Neural crest cell (in vitro differentiated cells): ENCODE results near the gene TRABD2B. TPM values are rescaled to one million over a fixed set of nuclear protein-coding genes. Genes with fewer than 3 reads are reported as not detected.

Experiments
- DNase-seq: peaks from one replicate; pipeline ENCODE4 v3.0.0; 2021; ENCODE audit warnings: low read depth, mixed read lengths, low spot score
- H3K27ac Mint-ChIP-seq: one replicate; pipeline ENCODE4 v1.8.0; 2021; ENCODE audit warnings: mild to moderate bottlenecking, mixed read lengths; ENCODE audit not compliant: unreplicated experiment
- H3K27me3 Mint-ChIP-seq: 2 replicates; pipeline ENCODE4 v1.8.0; 2021; ENCODE audit warnings: low read depth, mild to moderate bottlenecking, mixed read lengths
- H3K36me3 Mint-ChIP-seq: 2 replicates; pipeline ENCODE4 v1.8.0; 2021; ENCODE audit warnings: low read depth, mild to moderate bottlenecking, mixed read lengths
- H3K4me1 Mint-ChIP-seq: 2 replicates; pipeline ENCODE4 v1.8.0; 2021; ENCODE audit warnings: mixed read lengths
- H3K4me3 Mint-ChIP-seq: one replicate; pipeline ENCODE4 v1.8.0; 2021; ENCODE audit warnings: mild to moderate bottlenecking, mixed read lengths
- H3K9me3 Mint-ChIP-seq: 2 replicates; pipeline ENCODE4 v1.8.0; 2021; ENCODE audit warnings: mixed read lengths
- total RNA-seq: library from RNA; stranded (reverse); gene quantifications from 2 replicates; pipeline ENCODE4 v1.2.1, GENCODE V29; 2021
- TF ChIP-seq, protein P1 (sequence below): fragments of 200-600 bp; sonication (generic); conservative IDR thresholded peaks from 2 replicates; pipeline ENCODE4 v1.5.0; 2021; ENCODE audit warnings: antibody characterized with exemption, mild to moderate bottlenecking

The TRABD2B gene
- total RNA-seq, 1 donor from 2014 or later = 0.49 TPM

DNA sequence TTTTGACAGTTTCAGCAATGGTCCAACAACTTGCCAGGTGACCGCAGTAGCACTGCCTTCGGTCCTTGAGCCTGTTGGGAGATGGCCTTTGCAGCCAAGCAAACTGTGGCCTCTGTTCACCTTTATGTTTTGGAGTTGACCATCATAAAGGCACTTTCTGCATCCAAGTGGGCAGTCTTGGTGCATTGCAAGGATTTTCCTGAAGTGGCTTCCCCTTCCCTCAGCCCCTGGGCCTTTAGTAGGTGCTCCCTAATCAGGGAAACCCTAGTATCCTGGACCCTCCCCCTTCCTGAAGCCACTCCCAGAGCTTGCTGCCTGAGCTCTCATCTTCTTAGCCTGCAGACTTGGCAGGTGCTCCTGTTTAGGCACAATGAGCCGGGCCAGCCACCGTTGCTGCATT, 140.2 kb downstream of the TRABD2B start:
- H3K27ac Mint-ChIP-seq = no peak overlapping the region
- H3K9me3 Mint-ChIP-seq = no peaks in the 10 kb centered on the region
- TF ChIP-seq, protein P1, sequence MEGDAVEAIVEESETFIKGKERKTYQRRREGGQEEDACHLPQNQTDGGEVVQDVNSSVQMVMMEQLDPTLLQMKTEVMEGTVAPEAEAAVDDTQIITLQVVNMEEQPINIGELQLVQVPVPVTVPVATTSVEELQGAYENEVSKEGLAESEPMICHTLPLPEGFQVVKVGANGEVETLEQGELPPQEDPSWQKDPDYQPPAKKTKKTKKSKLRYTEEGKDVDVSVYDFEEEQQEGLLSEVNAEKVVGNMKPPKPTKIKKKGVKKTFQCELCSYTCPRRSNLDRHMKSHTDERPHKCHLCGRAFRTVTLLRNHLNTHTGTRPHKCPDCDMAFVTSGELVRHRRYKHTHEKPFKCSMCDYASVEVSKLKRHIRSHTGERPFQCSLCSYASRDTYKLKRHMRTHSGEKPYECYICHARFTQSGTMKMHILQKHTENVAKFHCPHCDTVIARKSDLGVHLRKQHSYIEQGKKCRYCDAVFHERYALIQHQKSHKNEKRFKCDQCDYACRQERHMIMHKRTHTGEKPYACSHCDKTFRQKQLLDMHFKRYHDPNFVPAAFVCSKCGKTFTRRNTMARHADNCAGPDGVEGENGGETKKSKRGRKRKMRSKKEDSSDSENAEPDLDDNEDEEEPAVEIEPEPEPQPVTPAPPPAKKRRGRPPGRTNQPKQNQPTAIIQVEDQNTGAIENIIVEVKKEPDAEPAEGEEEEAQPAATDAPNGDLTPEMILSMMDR = no peak
- H3K36me3 Mint-ChIP-seq = no peaks in the 10 kb centered on the region
- no peak for DNase-seq
- H3K4me1 Mint-ChIP-seq = no peaks in the 10 kb centered on the region
- H3K27me3 Mint-ChIP-seq = no peaks in the 10 kb centered on the region
- H3K4me3 Mint-ChIP-seq = no peak overlapping the region

- Mint-ChIP-seq H3K27me3 (no peaks in the 10 kb centered on the region), H3K27ac (no peak overlapping the region)
These were observed 142.0 kb downstream of the TRABD2B start for GRCh38 chr1:47855230-47855629.

GRCh38 chr1:47854552-47855144, 142.5 kb downstream of the TRABD2B start:
- no peaks in the 10 kb centered on the region for H3K4me1 Mint-ChIP-seq
- H3K4me3 Mint-ChIP-seq = no peak overlapping the region
- no peak for DNase-seq
- no peak overlapping the region for H3K27ac Mint-ChIP-seq
- no peaks in the 10 kb centered on the region for H3K9me3 Mint-ChIP-seq
- no peaks in the 10 kb centered on the region for H3K27me3 Mint-ChIP-seq
- no peaks in the 10 kb centered on the region for H3K36me3 Mint-ChIP-seq
- TF ChIP-seq, protein P1 = no peak

More at GRCh38 chr1:47855230-47855629, 142.0 kb downstream of the TRABD2B start:
- no peaks in the 10 kb centered on the region for H3K9me3 Mint-ChIP-seq
- TF ChIP-seq, protein P1 = no peak
- H3K4me3 Mint-ChIP-seq = no peak overlapping the region
- DNase-seq = no peak
- H3K4me1 Mint-ChIP-seq = no peaks in the 10 kb centered on the region
- no peaks in the 10 kb centered on the region for H3K36me3 Mint-ChIP-seq

- no peak for DNase-seq
- no peaks in the 10 kb centered on the region for H3K27me3 Mint-ChIP-seq
- H3K4me1 Mint-ChIP-seq = no peaks in the 10 kb centered on the region
- H3K36me3 Mint-ChIP-seq = no peaks in the 10 kb centered on the region
- TF ChIP-seq, protein P1 = no peak
- no peaks in the 10 kb centered on the region for H3K9me3 Mint-ChIP-seq
- no peak overlapping the region for H3K4me3 Mint-ChIP-seq
- H3K27ac Mint-ChIP-seq = no peak overlapping the region
These were observed 143.3 kb downstream of the TRABD2B start for GRCh38 chr1:47853852-47854251.

DNA sequence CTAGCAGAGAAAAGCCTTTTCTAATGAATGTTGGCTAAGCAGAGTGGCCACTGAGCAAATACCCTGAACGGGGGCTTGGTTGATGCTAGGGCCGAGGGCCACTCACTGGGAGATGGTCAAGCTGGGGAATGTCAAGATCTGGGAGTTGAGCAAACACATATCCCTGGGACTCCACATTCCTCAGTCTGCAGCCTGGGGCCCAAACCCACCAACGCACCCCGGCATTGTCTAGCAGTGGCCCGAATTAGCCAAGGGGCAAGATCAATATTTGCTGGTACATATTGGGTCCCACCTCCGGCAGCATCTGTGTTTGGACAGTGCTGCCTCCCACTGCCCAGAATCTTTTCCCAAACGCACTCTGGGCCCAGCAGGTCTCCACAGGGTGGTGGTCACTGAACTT, 144.1 kb downstream of the TRABD2B start:
- Mint-ChIP-seq H3K9me3 (no peaks in the 10 kb centered on the region), H3K4me3 (no peak overlapping the region), H3K27me3 (no peaks in the 10 kb centered on the region), H3K4me1 (no peaks in the 10 kb centered on the region), H3K36me3 (no peaks in the 10 kb centered on the region), H3K27ac (no peak overlapping the region)
- TF ChIP-seq, protein P1 = no peak
- no peak for DNase-seq
